ENCODE data around the gene USP49.
"Not testable (repeated sequence)": the region's sequence is repeated elsewhere in the genome, so short reads cannot be mapped to it uniquely, and the experiment has no call there.

USP49 gene

DNA sequence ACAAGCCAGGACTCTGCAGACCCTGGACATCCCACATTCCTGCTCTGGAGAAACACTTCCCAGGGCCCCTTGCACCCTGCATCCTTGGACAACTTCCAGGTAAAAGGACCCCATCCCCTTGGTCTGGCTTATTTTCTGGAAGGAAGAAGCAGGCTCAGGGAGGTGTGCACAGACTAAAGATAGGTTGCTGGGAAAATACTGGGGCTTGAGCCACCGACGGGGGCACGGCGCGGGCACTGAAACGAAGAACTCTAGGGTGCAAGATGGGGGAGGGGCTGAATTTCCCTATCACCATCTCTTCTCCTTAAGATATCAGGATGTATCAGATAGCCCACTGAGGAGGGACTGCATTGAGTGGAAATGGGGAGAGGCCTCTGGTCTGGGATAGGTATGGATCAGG, 116.3 kb downstream of the USP49 start:
- DNase-seq: no peak

DNA sequence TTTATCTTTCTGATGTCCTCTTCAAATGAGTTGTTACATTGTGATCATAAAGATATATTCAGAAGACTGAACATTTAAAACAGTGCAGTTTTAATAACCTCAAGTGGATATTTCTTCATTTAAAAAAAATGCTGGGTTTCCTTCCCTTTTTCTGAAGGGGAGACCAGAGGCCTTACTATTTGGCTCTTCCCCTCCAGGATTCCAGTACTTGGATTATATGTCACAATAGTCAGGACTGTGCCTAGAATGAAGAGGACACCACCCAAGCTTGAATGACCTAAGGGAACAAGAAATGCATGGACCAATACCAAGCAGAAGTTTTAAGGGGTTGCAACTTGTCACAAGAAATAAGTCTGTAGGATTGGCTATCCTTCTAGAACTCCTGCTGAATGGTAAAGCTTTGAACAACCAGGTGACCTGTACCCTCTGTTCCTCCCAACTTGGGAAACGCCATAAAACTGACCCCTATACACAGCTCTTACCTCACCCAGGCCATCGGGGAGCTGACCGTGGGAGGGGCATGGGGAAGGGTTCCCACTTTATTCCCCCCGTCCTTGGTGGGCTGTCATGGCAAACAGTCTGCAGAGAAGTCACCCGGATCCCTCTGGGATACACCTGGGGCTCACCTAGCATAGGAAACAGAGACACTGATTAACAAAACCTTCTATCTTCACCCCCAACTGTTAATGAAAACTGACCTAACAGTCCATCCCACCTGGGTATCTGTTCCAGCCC, 117.5 kb downstream of the USP49 start:
- peak; percentile 92 for DNase-seq

DNA sequence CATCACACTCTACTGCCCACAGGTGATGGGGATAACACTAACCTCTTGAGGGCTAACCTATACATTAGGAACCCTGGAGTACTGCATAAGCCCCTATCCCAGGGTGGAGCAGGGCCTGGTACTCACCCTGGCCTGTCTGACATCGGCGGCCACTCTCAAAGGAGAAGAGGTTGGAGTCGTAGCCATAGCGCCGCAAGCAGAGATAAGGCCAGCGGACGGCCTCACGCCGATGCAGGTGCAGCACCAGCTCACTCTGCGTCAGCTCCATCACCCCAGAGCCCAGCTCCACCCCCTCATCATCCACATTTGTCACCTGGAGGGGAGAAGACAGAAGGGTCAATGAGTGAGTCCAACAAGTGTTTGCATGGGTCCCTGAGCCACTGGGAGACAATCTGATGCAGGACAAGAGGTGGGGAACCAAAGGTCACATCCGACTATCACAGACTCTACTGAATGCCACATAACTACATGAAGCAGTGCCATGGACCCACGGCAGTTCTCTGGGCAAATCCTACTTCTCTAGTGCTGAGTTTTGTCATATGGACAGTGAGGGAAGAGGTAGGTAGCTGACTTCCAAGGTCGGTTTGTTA, 119.8 kb downstream of the USP49 start:
- DNase-seq: no peak

DNA sequence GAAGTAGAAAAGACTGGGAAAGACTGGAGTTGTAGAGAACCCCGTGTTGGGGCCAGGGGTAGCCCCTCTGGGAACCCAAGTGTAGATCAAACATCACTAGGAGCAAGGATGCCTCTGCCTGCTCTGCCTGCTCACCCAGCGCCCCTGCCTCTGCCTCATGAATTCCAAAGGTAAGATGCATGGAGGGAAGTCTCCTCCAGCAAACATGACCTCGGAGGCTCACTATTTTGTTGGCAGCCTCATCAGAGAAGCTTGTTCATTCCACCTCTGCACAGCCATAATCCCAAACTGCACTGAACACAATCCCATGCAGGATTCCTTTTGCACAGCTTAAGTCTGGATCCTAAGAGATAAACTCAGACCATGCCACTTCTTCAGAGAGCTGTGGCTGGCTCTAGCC, 120.3 kb downstream of the USP49 start:
- no peak for DNase-seq

DNA sequence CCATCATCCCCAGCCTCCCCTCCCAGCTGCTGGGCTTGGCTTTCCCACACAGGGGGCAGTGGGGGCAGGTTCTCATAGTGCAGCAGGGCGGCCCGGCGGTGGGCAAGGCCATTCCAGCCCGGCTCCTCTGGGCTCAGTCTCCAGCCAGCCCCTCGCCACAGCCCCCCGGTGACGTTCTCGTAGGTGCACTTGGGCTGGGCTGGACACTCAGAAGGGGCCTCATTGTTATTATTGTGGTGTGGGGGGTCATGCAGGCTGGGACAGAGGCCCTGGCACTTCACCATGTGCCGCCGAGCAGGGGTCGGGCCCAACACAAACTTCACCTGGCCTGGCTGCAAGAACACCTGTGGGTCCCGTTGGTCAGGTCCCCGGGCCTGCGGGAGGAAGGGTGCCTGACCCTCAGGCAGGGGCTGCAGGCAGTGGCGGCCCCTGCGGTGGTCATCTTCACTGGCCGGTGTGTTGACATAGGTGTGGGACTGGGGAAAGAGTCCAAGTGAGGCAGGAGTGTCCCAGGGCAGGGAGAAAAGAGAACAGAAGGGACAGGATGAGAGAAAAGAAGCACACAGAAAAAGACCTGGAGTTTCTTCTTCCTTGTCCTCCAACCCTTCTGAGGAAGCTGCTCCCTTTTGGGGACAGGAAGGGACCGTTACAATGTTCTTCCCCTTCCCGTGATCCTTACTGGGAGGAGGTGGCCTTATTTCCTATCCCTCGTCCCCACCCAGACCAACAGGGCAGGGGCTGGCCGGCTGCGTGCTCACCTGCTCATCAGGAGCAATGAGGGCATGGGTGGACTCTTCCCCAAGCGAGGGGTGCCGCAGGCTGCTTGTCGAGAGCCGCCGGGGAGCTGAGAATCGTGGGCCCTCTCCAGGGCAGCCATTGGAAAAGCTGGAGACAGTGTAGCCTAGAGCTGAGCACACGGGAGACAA, 123.9 kb downstream of the USP49 start:
- no peak for DNase-seq

DNA sequence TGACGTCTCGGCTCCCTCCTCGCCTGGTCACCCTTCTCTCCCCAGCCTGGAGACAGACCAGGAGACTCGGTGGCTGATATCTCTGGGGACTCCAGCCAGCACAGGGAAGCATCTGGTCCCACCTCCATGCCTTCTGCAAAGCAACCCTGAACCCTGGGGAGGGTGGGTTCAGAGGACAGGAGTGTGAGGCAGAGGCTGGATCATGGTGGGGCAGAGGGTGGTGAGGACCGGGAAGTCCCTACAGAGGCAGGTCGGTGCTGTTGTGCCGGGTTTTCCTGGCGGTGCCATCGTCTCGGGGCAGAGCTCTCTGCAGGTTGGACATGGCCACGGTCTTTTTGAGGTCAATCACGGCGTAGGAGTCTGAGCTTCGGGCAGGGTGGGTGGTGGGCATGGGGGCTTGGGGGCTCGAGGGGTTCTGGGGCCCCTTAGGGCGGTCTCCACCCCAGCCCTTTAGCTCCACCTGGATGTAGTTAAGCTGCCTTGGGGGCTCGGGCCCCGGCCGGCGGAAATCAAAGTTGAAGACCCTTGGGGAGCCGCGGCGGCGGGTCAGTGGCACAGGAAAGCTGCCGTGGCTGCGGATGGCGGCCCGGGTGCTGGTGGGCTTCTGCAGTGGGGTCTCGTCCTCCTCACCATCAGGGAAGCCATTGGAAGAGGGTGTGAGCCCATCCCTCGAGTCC, 124.7 kb downstream of the USP49 start:
- DNase-seq: no peak

DNA sequence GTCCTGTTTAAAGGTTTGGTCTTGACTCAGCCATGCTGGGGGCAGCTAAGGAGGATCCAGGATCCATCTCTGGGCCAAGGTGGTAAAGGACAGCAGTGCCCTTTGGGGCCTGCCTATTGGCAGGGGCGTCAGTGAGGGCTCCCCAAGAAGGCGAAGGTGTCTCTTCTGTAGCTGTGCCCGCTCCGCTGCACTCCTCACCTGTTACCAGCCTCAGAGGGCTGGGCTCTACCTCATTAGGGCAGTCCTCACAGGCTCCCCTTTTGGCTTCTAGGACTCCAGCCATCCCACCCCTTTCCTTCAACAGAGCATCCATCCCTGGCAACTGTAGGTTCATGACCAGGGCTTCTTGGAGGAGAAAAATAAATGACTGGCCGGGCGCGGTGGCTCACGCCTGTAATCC, 125.8 kb downstream of the USP49 start:
- no peak for DNase-seq

DNA sequence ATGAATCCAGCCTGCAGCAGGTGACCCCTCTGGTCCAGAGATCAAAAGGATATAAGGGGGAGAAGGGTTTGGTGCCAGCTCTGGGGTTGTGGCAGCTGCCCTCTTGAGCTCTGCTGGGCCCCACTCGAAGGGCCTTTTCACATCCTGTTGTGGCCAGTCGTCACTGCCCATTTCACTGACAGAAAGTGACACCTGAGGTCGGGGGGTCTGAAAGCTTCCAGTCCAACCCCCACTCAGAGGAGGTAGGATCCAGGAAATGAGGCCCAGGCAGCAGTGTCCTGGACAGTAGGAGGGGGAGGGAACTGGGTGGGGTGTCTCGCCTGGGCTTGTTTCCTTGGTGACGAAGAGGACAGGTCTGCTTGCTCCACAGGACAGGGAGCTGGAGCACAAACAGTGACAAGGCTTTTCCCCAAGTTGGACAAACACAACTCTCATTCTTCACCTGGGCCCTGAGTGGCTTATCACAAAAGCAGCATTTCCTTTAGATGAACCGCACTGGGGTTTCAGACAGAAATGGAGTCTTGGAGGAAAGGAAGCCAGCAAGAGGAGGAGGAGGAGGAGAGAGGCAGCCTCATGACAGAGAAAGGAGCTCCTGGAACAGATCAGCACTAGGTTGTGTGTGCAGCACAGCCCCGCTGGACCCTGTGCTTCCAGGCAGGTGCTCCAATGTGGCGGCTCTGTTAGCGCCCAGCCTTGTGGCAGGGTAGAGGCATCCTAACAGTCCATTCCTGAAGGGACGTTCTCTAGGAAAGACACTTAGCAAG, 126.4 kb downstream of the USP49 start:
- DNase-seq: no peak

DNA sequence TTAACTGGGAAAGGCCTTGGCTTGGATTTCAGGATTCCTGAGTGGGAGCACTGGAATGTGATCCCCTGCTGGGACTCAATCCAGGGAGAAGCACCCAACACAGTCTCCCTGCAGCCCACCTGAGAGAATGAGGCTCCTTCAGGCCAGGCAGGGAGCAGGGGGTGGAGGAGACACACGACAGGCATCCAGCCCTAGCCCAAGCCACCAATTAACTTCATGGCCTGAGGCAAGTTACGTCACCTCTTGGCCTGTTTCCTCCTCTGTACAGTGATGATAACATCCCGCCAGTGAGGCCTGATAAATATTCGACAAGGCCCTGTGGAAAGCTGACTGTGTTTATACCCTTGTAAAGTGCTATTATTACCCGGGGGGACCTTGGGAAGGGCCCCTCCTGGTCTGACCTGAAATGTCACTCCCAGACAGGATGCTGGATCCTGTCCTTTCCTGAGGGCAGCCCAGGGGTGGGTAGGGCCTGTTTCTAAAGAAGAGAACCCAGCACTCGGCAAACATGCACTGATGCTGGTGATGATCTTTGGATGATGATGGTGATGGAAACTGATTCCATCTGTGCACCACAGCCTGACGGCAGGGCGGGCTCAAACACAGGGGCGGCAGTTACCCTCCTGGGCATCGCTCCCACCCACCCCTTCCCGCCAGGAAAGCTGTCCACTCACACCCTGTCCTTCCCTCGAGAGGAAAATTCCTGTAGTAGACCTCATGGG, 127.9 kb downstream of the USP49 start:
- DNase-seq: peak; percentile 81 to 83

DNA sequence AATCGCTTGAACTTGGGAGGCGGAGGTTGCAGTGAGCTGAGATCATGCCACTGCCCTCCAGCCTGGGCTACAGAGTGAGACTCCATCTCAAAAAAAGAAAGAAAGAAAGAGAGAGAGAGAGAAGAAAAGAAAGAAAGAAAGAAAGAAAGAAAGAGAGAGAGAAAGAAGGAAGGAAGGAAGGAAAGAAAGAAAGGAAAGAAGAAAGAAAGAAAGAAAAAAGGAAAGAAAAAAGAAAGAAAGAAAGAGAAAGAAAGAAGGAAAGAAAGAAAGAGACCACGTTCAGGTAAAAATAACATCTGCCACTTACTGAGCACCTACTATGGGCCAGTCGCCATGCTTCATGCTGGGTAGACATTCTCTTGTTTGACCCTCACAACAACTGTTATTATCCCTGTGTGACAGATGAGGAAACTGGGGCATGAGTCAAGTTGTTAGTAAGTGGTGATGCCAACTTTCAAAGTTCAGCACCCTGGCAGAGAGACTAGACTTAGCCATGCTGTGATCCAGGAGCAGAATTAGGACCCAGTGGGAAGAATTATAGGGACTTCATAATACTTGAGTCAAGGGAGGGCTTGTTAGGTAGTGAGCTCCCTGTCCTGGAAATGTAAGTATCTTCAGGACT, 129.0 kb downstream of the USP49 start:
- not testable (repeated sequence) for DNase-seq

DNA sequence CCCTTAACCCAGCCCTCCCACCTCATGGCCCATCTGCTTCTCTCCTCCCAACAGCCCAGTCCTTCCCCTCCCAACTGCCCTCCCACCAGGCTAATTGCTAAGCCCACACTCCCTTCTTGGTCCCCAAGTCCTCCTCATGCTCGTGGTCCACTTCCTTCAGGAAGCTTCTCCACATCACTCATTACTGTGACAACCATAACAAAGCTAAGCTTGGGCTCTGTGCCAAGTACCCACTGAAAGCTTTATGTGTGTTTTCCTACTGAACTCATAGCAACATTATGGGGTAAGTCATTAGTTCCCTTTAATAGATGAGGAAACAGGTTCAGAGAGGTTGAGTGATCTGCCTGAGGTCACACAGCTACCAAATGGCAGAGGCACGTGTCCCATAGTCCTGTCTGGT, 131.7 kb downstream of the USP49 start:
- no peak for DNase-seq

DNA sequence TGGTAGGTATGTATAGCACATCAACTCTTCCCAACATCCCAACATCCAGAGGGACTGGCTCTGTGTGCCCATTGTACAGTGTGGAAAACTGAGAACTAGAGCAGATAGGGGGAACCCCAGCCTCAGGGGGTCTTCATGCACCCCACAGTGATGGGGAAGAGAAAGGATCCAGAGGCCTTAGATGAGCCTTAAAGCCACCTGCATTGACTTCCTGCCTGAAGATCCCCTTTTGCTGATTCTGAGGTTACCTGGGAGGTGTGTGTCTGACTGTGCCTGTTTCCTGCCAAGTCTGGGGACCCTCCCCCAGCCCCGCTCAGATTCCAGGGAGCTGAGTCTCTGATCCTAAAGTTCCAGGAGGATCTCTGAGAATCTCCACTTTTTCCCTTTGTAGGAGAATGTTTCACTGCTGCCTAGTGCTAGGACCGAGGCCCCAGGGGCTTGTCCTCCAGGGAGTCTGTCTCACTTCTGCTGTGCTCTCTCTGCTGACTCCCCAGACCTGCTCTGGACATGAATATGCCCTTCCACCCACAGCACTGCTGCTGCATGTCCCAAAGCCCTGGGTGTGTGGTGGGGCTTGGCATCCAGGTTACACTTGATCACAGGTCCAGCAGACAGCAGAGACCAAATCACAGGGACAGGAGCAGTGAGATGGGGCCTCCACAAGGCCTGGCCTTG, 135.1 kb downstream of the USP49 start:
- no peak for DNase-seq

DNA sequence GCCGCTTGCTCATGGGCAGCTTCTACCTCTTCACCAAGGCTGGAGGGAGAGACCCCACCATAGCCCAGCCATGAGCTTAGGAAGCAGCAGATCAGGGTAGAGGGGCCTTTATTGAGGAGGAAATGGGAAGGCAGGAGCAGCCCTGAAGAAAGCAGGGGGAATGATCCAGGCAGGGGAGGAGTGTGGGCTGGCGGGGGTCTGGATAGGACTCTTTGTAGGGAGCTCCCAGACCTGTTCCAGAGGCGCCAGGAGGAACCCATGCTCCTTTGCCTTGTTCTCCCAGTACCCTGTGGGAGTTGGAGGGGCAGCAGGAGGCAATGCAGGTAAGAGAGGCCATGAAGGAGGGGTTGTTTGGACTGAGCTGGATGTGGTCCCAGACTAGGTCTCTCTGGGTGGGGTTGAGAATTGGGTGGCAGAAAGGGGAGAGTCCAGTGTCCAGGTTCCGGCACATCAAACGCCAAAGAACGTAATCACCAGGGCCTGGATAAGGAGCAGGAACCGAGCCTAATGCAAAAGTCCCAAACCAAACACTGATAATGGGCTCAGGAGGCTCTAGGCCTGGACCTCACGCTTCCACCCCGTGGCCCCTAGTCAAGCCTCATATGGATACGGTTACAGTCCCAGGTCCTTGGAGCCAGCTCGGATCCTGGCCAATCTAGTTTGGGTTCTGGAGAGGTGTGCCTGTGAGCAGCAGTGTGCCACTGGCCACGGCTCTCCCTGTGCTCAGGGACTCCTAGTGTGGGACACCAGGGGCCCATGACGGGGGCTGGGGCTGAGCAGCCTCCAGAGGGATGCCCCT, 135.9 kb downstream of the USP49 start:
- DNase-seq: no peak

DNA sequence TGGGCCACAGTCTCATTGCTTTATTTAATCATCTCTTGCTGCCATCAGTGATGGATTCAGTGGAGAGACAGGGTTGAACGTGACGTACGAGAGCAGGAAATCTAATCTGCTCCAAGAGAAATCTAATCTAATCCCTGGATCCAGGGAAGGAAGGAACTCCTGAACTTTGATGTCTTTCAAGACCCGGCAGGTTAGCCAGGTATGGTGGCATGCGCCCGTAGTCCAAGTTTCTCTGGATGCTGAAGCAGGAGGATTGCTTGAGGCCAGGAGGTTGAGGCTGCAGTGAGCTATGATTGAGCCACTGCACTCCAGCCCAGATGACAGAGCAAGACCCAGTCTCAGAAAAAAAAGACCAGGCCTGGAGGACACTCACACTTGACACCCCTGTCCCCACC, 136.5 kb downstream of the USP49 start:
- no peak for DNase-seq

DNA sequence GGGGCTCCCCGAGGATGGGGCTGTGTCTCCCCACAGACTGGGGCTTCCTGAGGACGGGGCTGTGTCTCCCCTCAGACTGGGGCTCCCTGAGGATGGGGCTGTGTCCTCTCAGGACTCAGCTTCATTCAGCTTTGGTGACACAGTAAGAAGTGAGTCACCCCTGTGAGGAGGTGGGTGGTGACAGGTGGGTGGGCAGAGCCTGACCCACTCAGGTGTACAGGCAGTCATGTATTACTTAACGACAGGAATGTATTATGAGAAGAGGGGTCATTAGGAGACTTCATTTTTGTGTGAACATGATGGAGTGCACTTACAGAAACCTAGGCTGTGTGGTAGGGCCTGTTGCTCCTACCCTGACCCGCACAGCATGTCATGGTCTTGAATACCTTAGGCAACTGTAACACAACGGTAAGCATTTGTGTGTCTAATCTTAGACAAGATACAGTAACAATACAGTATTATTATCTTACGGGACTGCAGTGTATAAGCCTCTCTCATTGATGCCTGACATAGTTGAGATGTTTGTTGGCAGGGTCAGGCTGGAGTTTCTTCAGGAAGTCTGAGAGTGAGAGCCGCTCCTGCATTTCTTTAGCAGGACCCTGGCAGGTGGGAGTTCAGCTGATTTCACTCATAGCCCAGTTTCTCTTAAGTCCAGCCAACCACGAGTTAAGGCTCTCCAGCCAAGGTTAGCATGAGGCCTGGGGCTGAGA, 137.1 kb downstream of the USP49 start:
- no peak for DNase-seq

DNA sequence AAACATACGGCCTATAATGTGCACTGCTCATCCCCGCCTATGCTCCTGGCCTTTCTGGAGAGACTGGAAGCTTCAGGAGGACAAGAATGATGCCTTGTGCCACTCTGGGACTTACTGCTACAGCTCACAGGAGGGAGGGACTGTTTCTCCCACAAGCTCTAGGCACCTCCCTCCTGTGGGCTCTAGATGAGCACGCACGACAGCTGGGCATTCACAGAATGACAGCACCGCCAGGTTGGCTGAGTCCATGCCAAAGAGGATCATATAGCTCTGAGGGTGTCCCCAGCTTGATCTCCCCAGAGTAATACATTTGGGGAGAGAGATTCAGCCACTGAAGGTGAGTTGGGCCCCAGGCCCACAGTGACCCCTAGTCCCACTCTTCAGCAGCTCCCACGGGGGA, 137.9 kb downstream of the USP49 start:
- no peak for DNase-seq

DNA sequence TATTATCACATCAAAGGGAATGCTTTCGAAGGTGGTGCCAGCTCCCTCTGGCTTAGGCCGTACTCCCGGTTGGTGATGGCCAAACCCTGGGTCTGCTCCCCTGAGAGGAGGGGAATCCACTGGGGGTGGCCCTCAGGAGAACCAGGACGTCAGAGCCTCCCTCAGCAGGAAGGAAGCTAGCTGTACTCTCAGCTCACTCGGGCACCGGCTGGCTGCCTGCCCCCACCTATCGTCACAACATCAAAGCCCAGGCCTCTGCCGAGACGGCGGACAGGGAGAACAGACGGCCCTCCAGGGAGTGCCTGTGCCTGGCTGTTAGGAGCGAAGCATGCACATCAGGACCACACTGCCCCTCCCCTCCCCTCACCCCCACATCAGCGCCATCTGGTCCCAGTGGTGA, 138.8 kb downstream of the USP49 start:
- DNase-seq: no peak

DNA sequence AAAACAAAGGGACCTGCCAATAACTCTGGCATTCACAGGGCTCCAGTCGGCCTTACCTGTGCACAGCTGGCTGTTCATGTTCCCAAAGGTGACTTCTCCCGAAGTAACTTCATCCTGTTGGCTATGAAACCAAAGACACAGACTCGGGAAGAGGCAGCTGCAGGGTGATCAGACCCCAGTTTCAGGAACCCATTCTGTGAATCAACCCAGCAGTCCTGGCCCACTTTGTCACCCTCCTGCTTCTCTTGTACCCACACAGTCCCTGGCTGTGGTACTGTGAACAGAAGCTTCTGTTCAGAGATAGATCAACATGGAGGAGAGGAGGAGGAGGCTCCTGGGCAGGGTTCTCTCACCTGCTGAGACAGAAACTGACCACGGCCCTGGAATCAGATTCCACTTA, 139.3 kb downstream of the USP49 start:
- DNase-seq: no peak

DNA sequence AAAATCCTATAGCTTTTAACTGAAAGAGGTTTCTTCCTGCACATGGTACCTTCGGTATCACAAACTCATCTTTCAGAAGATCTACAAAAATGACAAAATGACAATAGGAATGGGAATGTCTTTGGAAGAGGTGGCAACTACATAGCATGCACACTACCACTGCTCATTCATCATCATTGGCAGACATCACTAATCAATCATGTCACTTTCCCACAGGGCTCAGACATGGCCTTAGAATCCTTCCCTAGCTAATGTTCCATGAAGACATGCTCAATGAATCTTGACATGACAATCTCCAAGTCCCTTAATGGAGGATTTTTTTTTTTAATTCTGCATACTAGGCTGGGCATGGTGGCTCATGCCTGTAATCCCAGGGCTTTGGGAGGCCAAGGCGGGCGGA, 144.8 kb downstream of the USP49 start:
- DNase-seq: no peak

Data from AML-193 (cell line).